ENCODE measurements around the gene SORCS3. TPM values are rescaled to one million over a fixed set of nuclear protein-coding genes. Genes with fewer than 3 reads are reported as not detected.

SORCS3 gene
- total and polyA plus RNA-seq, 2 donors (not counting 1 experiment from before 2014, with no cell fraction given) = not detected

- no peaks in the 10 kb centered on the region for H3K36me3 ChIP-seq (replicated peaks in 1 of 2; ENCODE audit: control extremely low read depth in 1 of 2, control insufficient read depth in 1 of 2, extremely low read depth in 1 of 2, insufficient read depth in 2 of 2, low read length in 1 of 2)
- no peak overlapping the region for H3K27ac ChIP-seq (ENCODE audit: low read length in 2 of 2)
- H3K27me3 ChIP-seq (replicated peaks in 1 of 4; ENCODE audit: control extremely low read depth in 1 of 4, control insufficient read depth in 3 of 4, insufficient read depth in 4 of 4, low read length in 3 of 4) = no peaks in the 10 kb centered on the region
- H3K9ac ChIP-seq (ENCODE audit: low read length) = no peak overlapping the region
- no peak for DNase-seq
- no peaks in the 10 kb centered on the region for H3K4me1 ChIP-seq (ENCODE audit: control insufficient read depth in 2 of 2, insufficient read depth in 2 of 2, low read length in 2 of 2)
- WGBS (ENCODE audit: insufficient coverage) = no CpG with 5 or more reads among the region's 2 CpGs
- intact Hi-C loops (cut with micrococcal nuclease) = no loop called here
- POLR2A ChIA-PET = no interaction called here
- Mint-ChIP-seq H3K27ac (no peak overlapping the region), H3K4me3 (no peak overlapping the region), H3K9me3 (ENCODE audit: insufficient read depth) (peaks cover 2% of the 10 kb centered on the region), H3K27me3 (no peaks in the 10 kb centered on the region), H3K4me1 (no peaks in the 10 kb centered on the region)
- no peak for TF ChIP-seq CTCF (IDR thresholded peaks at IDR 0.05)
- no peak for TF ChIP-seq EZH2 (IDR thresholded peaks at IDR 0.05; ENCODE audit: borderline replicate concordance, insufficient read depth, low read depth, low read length, poor library complexity, severe bottlenecking)
- no peak overlapping the region for H3K4me3 ChIP-seq (ENCODE audit: control extremely low read depth in 1 of 5, extremely low read depth in 1 of 5, insufficient read depth in 1 of 5, low read depth in 2 of 5, low read length in 4 of 5)
- H3K4me2 ChIP-seq (replicated peaks; ENCODE audit: low read depth, low read length, poor library complexity, severe bottlenecking) = no peak overlapping the region
- no peak overlapping the region for H2AFZ ChIP-seq (ENCODE audit: insufficient read depth, low read depth, low read length, poor library complexity, severe bottlenecking)
- no peaks in the 10 kb centered on the region for H3K79me2 ChIP-seq (ENCODE audit: control insufficient read depth, insufficient read depth, low read length)
- no peaks in the 10 kb centered on the region for H4K20me1 ChIP-seq (ENCODE audit: control insufficient read depth, insufficient read depth, low read length, poor library complexity, severe bottlenecking)
- peaks cover 0 to 3% (median 1%) of the 10 kb centered on the region in 3 donors for H3K9me3 ChIP-seq (ENCODE audit: control extremely low read depth in 1 of 3, control insufficient read depth in 2 of 3, insufficient read depth in 1 of 3, low read length in 2 of 3)
- CTCF ChIA-PET = no interaction called here
- ATAC-seq (ENCODE audit: low read depth) = no peak
Measured at GRCh38 chr10:104796823-104797222, 155.7 kb downstream of the SORCS3 start.

GRCh38 chr10:104802941-104803340 is 161.9 kb downstream of the SORCS3 start:
- Mint-ChIP-seq H3K4me3 (no peak overlapping the region), H3K27ac (no peak overlapping the region), H3K9me3 (ENCODE audit: insufficient read depth) (peaks cover 2% of the 10 kb centered on the region), H3K27me3 (no peaks in the 10 kb centered on the region), H3K4me1 (no peaks in the 10 kb centered on the region)
- H2AFZ ChIP-seq (ENCODE audit: insufficient read depth, low read depth, low read length, poor library complexity, severe bottlenecking) = no peak overlapping the region
- H3K36me3 ChIP-seq (replicated peaks in 1 of 2; ENCODE audit: control extremely low read depth in 1 of 2, control insufficient read depth in 1 of 2, extremely low read depth in 1 of 2, insufficient read depth in 2 of 2, low read length in 1 of 2) = no peaks in the 10 kb centered on the region
- DNase-seq = no peak
- intact Hi-C loops (cut with micrococcal nuclease) = no loop called here
- no peak overlapping the region for H3K4me3 ChIP-seq (ENCODE audit: control extremely low read depth in 1 of 5, extremely low read depth in 1 of 5, insufficient read depth in 1 of 5, low read depth in 2 of 5, low read length in 4 of 5)
- no peaks in the 10 kb centered on the region for H4K20me1 ChIP-seq (ENCODE audit: control insufficient read depth, insufficient read depth, low read length, poor library complexity, severe bottlenecking)
- ChIA-PET POLR2A (no interaction called here), CTCF (no interaction called here)
- ATAC-seq (ENCODE audit: low read depth) = no peak
- H3K9me3 ChIP-seq (ENCODE audit: control extremely low read depth in 1 of 3, control insufficient read depth in 2 of 3, insufficient read depth in 1 of 3, low read length in 2 of 3) = peaks cover 0 to 3% (median 1%) of the 10 kb centered on the region in 3 donors
- no peaks in the 10 kb centered on the region for H3K27me3 ChIP-seq (replicated peaks in 1 of 4; ENCODE audit: control extremely low read depth in 1 of 4, control insufficient read depth in 3 of 4, insufficient read depth in 4 of 4, low read length in 3 of 4)
- H3K4me2 ChIP-seq (replicated peaks; ENCODE audit: low read depth, low read length, poor library complexity, severe bottlenecking) = no peak overlapping the region
- no peak overlapping the region for H3K27ac ChIP-seq (ENCODE audit: low read length in 2 of 2)
- no CpG with 5 or more reads among the region's 1 CpG for WGBS (ENCODE audit: insufficient coverage)
- no peak overlapping the region for H3K9ac ChIP-seq (ENCODE audit: low read length)
- no peaks in the 10 kb centered on the region for H3K79me2 ChIP-seq (ENCODE audit: control insufficient read depth, insufficient read depth, low read length)
- no peaks in the 10 kb centered on the region for H3K4me1 ChIP-seq (ENCODE audit: control insufficient read depth in 2 of 2, insufficient read depth in 2 of 2, low read length in 2 of 2)
- TF ChIP-seq CTCF (IDR thresholded peaks at IDR 0.05) (no peak), EZH2 (IDR thresholded peaks at IDR 0.05; ENCODE audit: borderline replicate concordance, insufficient read depth, low read depth, low read length, poor library complexity, severe bottlenecking) (no peak)

All from B cell (primary cell).